Measurements from ENCODE around the gene GSE1.

GRCh38 chr16:85601730-85602401 lies 11.3 kb upstream of the GSE1 start:
- TF ChIP-seq, protein P1, sequence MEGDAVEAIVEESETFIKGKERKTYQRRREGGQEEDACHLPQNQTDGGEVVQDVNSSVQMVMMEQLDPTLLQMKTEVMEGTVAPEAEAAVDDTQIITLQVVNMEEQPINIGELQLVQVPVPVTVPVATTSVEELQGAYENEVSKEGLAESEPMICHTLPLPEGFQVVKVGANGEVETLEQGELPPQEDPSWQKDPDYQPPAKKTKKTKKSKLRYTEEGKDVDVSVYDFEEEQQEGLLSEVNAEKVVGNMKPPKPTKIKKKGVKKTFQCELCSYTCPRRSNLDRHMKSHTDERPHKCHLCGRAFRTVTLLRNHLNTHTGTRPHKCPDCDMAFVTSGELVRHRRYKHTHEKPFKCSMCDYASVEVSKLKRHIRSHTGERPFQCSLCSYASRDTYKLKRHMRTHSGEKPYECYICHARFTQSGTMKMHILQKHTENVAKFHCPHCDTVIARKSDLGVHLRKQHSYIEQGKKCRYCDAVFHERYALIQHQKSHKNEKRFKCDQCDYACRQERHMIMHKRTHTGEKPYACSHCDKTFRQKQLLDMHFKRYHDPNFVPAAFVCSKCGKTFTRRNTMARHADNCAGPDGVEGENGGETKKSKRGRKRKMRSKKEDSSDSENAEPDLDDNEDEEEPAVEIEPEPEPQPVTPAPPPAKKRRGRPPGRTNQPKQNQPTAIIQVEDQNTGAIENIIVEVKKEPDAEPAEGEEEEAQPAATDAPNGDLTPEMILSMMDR (IDR thresholded peaks at IDR 0.05; ENCODE audit: low read depth, low read length, poor library complexity, severe bottlenecking), result no peak
- no peak for TF ChIP-seq EZH2phosphoT487 (IDR thresholded peaks at IDR 0.05; ENCODE audit: borderline replicate concordance, low read length)

Data from DOHH2 (cell line).